HL-60 (cell line): ENCODE measurements around the gene ADGRL2.

Experiments
- CTCF ChIP-seq: IDR thresholded peaks from one replicate; pipeline ENCODE4 v1.5.1; 2011; ENCODE audit warnings: low read length, control low read depth, inconsistent platforms; ENCODE audit not compliant: insufficient read depth
- POLR2AphosphoS5 ChIP-seq: IDR thresholded peaks from 2 replicates; pipeline ENCODE4 v1.6.1; 2012; ENCODE audit warnings: low read depth
- TF ChIP-seq, protein P1 (sequence below): IDR thresholded peaks from 2 replicates; pipeline ENCODE4 v1.6.1; 2012; ENCODE audit warnings: low read depth; ENCODE audit not compliant: insufficient replicate concordance

DNA sequence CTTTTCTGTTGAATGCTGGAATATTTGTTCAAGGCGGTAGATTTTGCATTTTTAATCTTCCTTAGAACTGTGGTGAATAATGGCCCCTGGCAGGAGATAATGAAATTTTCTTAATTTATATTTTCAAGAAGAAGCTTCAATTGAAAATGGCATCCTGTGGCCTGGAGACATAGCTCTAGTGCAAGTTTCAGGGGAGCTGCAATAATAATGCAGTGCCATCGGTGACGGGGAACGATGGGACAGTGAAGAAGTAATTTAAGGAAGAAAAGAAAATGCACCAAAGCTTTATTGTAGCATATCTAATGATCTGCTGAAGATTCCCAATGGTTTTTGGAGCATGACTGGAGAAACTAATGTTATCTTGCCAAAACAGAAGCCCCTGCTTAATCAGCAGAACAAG is 128.4 kb downstream of the ADGRL2 start:
- TF ChIP-seq, protein P1, sequence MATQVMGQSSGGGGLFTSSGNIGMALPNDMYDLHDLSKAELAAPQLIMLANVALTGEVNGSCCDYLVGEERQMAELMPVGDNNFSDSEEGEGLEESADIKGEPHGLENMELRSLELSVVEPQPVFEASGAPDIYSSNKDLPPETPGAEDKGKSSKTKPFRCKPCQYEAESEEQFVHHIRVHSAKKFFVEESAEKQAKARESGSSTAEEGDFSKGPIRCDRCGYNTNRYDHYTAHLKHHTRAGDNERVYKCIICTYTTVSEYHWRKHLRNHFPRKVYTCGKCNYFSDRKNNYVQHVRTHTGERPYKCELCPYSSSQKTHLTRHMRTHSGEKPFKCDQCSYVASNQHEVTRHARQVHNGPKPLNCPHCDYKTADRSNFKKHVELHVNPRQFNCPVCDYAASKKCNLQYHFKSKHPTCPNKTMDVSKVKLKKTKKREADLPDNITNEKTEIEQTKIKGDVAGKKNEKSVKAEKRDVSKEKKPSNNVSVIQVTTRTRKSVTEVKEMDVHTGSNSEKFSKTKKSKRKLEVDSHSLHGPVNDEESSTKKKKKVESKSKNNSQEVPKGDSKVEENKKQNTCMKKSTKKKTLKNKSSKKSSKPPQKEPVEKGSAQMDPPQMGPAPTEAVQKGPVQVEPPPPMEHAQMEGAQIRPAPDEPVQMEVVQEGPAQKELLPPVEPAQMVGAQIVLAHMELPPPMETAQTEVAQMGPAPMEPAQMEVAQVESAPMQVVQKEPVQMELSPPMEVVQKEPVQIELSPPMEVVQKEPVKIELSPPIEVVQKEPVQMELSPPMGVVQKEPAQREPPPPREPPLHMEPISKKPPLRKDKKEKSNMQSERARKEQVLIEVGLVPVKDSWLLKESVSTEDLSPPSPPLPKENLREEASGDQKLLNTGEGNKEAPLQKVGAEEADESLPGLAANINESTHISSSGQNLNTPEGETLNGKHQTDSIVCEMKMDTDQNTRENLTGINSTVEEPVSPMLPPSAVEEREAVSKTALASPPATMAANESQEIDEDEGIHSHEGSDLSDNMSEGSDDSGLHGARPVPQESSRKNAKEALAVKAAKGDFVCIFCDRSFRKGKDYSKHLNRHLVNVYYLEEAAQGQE: no peak
- no peak for TF ChIP-seq POLR2AphosphoS5
- no peak for TF ChIP-seq CTCF
